ENCODE measurements around the gene OTUD3.
"Not testable (repeated sequence)": the region's sequence is repeated elsewhere in the genome, so short reads cannot be mapped to it uniquely, and the experiment has no call there.

Gene OTUD3

DNA sequence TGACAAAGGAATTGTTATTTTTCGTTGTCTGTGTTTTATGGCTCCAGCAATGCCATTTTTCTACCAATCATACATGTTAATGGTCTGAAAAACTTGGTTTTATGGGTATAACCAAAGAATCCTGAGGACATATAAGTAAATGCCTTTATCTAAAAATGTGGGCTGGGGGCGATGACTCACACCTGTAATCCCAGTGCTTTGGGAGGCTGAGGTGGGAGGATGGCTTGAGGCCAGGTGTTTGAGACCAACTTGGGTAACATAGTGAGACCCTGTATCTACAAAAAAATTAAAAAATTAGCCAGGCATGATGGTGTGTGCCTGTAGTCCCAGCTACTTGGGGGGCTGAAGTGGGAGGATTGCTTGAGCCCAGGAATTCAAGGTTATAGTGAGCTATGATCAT lies 12.7 kb upstream of the OTUD3 start:
- DNase-seq: not testable (repeated sequence)

DNA sequence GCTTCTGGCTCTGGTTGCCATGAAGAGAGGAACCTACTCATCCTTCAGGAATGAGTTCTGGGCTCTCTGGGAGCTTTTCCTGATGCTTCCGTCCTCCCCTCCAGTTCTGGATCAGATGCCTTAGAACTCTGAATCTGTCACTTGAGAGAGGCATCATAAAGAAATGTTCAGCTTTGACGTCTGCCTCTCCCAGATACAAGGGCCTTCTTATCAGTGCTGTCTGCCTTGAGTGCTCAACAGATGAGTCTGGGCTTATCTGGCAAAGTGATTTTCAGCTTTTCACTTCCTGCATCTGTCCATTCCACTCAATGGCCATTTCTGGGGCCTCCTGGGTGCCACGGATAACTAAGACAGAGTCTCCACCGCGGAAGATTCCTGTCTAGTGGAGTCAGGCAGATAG lies 12.3 kb upstream of the OTUD3 start:
- no peak for DNase-seq

DNA sequence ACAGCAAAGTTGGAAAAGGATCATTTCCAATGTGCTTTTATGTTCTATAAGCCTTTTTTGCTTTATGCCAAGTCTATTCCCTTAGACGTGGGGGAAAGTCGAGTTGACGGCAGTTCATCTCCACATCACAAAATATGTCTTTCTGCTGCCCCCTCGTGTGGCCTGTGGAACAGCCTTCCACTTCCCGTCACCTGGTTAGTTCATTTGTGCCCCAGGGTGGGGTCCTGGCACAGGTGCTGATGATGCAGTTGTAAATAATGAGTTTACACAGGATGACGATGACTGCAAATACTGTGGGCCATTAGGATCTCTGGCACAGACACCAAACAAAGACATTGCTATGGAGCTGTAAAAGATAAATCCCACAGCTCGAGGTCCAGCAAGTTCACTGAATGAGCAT lies 10.0 kb upstream of the OTUD3 start:
- DNase-seq: no peak

DNA sequence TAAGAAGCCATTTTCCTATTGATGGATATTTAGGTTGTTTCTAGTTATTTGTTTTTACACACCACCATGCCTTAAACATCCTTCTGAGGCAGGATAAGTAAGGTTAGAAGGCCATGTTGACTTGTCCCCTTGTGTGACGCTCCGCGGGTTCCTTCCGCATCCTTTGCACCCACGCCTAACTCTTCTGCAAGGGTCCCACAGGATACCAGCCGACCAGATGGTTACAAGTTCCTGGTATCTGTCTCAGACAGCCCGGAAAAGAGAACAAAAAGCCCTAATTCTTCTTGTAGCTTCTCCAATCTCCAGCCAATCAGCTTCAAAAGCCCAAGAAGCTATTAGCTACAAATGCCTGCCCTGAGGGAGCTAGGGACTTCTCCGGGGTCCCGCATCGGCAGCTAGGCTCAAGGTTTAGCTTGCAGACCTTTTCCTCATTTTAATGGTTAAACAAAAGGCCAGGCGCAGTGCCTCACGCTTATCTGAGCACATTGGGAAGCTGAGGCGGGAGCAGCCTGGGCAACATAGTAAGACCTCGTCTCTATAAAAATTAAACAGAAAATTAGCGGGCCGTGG lies 4.9 kb upstream of the OTUD3 start:
- no peak for DNase-seq

DNA sequence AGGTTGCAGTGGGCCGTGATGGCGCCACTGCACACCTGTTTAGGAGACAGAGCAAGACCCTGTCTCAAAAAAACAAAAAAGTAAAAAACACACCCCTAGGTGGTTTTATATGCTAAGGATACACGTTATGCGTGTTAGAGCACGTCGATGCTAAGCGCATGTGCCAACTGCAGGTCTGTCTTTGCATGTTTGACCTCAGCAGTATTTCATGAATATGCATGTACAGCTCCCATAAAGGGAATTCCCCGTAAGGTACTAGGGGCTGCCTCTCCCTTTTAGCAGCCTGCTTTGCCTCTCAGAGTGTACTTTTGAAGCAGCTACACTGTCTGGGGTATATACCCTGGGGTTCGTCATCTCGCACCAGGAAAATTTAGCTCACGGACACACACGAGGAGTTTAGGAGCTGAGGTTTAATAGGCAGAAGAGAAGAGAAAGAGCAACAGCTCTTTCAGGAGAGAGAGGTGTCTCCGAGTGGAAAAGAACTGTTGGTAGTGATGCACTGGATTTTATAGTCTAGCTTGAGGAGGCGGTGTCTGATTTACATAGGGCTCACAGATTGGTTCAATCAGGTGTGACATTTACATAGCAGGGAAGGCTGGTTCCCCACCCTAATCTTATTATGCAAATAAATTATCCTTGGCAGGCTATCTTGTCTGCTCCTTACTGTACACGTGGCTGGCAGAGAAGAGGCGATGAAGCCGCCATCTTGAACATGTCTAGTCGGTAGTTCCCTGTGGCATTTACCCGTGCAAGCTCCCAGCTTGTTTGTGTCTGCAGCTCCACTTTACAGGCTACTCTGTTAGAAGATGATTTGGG lies 4.2 kb upstream of the OTUD3 start:
- no peak for DNase-seq

DNA sequence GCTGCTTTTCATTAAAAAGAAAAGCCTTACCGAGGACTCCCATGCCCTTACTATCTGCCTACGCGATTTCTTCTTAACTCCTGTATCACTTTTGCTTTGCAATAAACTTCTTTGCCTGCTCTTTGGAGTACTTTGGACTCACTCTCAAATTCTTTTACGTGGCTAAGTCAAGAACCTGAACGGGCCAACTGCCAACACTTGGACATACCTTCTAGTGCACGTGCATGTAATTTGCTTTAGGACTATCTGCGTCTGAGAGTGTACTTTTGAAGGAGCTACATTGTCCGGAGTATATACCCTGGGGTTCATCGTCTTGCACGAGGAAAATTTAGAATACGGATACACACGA lies 3.6 kb upstream of the OTUD3 start:
- no peak for DNase-seq

DNA sequence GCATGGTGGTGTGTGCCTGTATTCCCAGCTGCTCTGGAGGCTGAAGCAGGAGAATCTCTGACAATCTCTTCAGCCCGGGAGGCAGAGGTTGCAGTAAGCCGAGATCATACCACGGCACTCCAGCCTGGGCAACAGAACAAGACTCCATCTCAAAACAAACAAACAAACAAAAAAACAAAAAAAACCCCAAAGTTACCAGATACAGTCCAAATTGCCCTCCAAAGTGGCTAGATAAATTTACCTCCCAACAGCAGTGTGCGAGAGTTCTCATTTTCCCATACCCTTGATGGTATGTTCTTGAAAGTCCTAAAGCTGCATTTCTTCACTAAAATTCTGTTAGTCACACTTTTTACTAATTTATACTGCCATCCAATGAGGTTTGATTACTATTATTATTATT lies 3.0 kb upstream of the OTUD3 start:
- no peak for DNase-seq

DNA sequence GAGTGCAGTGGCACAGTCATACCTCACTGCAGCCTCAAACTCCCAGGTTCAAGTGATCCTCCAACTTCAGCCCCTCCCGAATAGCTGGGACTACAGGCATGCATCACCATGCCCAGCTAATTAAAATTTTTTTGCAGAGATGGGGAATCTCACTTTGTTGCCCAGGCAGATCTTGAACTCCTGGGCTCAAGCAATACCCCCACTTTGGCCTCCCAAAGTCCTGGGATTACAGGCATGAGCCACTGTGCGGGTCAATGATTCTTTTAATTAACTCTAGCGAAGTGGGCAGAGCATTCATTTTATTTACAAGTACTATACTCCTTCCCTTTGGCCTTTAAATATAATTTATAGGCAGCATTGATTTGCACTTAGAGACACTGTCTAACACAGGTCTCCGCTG lies 2.5 kb upstream of the OTUD3 start:
- DNase-seq: no peak

DNA sequence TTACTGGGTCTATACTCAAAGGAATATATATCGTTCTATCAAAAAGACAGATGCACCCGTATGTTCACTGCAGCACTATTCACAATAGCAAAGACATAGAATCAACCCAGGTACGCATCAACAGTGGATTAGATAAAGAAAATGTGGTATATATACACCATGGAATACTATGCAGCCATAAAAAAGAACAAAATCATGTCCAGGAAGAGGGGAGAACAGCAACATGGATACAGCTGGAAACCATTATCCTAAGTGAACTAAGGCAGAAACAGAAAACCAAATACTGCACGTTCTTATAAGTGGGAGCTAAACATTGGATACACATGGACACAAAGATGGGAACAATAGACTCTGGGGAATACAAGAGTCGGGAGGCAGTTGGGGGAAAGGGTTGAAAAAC lies 1.4 kb upstream of the OTUD3 start:
- not testable (repeated sequence) for DNase-seq

DNA sequence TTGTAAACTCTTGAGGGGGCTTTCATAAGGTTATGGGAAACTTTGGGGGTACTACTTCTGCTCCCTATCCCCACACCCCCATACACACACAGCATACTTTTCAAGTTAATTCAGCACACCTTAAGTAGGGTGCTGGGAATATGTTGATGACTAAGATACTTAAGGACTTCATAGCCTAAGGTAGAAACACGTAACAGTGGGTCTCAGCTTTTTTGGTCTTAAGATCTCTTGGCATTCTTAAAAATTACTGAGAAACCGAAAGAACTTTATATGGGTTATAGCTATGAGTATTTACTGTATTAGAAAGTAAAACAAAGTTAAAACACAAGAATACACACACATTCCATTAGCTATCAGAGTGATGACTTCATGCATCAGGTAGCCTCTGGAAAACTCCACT lies 2.1 kb downstream of the OTUD3 start:
- DNase-seq: no peak

DNA sequence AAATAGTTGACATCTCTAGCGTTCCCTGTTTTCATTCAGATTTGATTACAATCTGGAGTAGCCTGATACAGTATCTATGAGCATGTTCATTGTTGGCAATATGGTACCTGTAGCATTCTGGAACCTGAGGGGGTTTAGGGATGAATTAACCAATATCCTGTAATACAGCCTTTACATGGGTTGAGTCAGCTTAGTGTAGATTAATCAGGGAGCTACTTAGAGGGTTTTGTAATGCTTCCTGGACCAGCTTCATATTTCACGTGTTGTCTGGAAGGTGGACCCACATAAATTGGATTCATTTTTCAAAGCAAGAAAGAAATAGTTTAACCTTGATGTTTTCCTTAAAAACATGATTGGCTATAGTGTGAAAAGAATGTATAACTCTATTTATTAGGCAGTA lies 3.6 kb downstream of the OTUD3 start:
- no peak for DNase-seq

DNA sequence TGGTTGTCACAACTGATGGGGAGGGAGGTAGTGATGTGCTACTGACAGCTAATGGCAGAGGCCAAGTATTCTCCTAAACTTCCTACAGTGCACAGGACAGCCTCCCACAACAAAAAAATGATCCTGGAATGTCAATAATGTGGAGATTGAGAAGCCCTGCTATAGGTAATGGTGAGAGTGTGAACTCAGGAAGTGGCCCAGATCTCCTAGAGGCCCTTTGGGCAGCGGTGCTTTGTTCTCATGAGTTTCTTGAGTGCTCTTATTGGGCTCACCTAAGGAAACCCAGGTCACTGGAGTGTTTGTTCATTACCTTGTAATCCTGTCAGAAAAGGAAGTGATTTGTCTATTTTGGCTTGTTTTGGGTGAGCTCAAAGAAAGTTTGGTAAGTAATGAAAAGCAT lies 5.9 kb downstream of the OTUD3 start:
- no peak for DNase-seq

DNA sequence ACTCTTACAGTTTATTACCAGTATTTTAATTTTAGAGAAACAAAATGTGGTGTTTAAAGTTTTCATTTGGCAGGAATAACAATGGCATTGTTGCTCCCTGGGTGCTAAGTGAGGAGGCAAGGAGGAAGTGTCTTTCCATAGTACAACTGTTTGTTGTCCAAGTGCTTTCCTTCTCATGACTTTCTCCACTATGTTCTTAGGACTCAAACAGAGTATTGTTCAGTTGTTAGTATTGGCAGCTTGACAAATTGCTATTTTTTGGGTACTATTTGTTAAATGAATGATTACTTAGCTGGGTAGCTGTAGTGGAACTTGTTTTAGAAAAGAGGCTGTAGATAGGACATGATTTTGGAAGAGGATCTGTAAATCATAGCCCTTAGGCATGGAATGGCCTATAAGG lies 7.5 kb downstream of the OTUD3 start:
- no peak for DNase-seq

DNA sequence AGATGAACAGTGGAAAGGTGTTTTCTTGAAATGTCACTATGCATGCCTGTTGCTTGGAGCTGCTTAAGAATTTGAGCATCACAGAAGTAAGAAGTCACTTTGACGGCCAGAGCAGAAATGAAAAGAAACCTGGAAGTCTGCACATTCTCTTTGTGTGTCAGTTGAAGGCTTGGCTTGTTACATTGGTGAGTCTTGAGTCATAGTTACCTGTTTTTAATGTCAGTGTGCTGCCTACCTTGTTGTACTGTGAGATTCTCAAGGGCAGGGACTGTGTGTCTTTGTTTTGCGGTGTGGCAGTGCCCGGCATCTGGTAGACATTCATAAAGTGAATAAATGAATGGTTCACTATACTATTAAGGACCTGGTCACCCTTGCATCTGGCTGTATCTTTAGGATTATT lies 9.9 kb downstream of the OTUD3 start:
- DNase-seq: no peak

DNA sequence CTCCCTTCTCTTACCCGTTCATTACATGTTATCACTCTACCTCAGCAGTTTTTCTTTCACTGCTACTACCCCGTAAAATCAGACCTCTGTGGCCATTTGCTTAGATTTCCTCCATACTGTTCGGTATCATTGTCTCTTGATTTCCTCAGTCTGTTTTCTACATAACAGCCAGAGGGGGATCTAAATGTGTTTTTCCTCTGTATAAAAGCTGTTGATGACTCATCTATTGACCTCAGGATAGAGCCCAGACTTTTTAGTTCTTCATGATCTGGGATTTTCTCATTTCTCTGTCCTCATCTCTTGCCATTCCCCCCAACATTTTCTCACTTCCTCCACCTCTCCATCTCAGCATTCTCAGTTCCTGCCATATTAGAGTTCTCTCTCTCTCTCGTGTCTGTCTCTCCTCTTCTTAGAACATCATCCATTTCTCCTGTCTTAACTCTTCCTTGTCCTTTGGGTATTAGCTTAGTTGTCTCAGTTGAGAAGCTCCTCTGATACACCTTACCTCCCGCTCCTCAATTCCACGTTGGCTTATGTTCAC lies 10.5 kb downstream of the OTUD3 start:
- DNase-seq: no peak

DNA sequence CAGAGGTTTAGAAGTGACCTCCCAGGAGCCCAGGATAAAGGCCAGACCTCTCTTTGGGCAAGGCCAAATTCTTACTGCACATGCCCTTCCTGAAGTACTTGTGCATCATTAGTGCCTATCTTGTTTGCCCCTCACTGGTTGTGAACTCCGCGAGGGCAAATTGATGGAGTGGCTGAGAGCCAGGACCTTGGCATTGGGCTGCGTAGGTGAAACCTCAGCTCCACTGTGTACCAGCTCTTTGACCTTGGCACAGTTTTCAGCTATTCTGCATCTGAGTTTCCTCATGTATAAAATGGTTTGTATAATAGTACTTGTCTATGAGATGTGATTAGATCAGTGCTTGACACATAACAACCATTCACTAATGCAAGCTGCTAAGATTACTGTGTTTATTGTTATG lies 11.5 kb downstream of the OTUD3 start:
- no peak for DNase-seq

DNA sequence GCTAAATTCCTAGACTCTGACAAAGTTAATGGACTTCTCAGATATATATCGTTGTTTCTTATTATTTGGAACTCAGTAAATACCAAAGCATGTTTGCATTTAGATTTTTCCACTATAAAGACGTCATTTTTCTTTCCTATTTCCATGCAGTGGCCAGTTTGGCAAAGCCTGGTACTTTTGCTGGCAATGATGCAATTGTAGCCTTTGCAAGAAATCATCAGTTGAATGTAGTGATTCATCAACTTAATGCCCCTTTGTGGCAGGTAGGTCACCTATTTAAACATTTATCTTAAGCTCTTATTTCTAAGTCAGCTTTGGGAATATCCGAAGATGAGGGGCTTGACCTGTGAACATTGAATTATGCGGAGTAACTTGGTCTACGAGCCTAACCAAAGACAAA lies 12.0 kb downstream of the OTUD3 start:
- DNase-seq: no peak

DNA sequence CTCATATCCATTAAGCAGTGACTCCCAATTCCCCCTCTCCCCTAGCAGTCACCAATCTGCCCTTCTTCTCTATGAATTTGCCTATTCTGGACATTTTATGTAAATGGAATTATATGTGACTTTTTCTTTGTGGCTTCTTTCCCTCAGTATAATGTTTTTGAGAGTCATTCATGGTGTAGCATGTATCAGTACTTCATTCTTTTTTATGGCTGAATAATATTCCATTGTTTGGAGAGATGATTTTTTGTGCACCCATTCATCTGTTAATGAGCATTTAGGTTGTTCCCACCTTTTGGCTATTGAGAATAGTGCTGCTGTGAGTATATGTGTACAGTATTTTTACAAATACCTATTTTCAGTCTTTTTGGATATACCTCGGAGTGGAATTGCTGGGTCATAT lies 19.5 kb downstream of the OTUD3 start:
- DNase-seq: no peak

DNA sequence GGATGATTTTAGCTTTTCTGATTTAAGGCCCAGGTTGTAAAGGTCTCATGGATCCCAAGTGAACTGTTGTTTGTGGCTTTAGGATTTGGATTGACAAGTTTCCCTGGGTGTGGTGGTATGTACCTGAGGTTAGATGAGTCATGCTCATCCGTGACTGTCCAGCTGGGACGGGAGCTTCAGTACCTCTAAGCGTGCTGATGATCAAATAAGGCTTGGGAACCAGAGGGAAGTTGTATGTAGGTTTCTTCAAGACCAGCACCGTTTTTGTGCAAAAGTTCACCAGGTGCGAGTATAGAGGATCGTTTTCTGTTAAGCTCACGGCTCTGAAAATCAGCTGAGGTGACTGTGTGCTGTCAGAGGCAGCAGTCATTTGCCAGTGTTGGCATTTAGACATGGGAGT lies 21.4 kb downstream of the OTUD3 start:
- DNase-seq: no peak

DNA sequence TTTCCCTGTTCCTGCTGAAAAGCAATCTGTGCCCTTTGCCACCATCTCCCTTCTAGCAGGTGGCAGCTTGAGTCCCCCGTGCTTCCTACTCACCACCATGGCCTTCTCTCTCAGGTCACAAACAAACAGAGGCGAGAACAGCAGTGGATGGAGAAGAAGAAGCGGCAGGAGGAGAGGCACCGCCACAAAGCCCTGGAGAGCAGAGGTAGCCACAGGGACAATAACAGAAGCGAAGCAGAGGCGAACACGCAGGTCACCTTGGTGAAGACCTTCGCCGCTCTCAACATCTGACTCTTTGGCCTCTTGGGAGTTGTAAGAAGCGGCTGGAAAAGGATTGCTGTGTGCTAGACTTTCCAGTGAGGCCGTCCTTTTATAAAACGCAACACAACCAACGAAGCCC lies 25.3 kb downstream of the OTUD3 start:
- DNase-seq: no peak

DNA sequence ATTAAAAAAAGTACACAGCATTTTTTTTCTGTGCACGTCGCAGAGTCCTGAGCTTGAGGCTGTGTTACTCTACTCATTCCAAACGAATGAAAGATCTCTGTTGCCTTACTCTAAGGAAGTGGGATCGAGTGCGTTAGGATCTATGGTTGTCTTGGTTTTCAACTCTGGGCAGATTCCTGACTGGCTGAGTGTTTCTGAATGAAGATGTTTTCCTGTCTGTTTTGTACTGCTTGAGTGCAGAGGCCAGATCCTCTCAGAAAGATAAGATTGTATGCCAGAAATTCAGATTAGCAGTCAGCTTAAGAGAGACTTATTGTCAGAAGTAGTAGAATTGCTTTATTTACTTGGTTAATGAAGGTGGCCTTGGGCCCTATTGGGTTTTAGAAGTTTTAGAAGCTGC lies 27.2 kb downstream of the OTUD3 start:
- no peak for DNase-seq

DNA sequence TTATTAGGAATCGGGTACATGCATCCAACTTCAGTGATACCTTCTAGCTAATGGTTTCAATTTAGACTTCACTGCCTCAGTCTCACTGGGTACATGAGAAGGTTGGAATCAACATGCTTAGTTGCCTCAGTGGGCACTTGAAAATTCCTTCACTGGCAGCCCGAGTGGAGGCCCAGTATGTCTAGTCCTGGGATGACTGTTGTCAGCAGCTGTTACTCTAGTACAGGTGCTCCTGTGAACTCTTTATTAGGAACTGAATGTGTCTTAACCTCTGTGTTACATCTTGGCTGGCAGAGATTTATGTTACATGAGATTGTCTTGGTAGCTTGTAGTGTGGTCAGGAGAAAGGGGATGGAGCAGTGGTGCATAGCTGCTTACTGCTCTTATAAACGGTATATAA lies 27.8 kb downstream of the OTUD3 start:
- no peak for DNase-seq

DNA sequence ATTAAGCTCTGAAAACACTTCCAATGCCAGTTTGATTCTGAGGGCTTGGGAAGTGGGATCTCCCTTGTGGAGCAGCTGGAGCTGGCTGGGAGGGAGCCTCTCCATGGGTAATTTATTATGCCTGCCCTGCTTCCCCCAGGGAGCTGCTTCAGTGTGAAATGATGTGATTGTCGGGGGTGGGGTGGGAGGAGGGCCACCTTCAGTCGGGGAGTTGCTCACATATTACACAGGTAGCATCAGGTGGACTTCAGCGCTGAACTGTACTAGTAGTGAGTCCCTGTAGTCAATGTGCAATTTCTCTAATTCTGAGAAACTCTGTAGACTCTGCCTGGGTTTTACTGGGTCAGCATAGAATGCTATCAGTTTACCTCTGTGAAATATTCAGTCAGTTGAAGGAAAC lies 28.5 kb downstream of the OTUD3 start:
- DNase-seq: no peak

DNA sequence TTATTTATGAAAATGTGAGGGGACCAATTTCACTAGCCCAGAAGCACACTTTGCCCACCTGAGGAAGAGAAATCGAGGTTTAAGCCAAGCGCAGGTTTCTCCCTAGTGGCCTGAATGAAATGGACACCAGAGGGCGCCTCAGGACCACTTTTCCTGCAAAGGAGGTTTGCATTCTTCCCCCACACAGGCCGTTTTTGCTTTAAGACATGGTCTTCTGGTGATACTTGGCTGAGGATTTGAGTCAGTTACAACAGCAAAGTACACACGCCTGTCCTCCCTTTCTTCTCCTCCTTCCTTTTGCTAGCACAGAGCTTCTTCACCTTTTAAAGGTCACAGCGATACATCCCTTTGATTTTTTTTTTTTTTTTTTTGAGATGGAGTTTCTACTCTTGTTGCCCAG lies 35.9 kb downstream of the OTUD3 start:
- peak; percentile 82 to 83 for DNase-seq

DNA sequence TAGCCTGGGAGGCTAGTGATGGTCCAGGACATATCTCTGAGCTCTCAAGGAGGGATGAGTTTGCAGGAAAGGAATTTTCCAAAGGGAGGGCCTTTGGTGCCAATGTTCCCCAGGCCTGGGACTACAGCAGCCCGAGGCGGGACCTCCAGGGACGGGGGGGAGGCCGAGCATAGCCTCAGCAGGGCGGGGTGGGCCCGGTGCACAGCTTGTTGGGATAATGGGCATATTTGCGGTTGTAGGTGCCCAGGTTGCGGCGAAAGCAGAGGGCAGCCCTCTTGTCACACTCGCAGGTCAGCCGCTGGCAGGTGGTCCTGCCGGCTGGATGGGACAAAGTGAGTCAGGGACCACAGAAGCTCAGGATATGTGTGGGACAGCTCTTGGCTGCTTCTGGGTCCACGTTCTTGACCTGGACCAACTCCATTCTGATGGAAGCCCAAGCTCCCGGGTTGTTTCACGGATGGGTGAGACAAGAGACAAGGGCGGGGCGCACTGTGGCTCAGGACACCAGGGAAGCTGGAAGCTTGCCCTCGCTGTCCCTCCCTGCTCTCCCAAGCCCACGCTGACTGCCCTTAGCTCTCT lies 38.0 kb downstream of the OTUD3 start:
- no peak for DNase-seq

Data from activated CD4-positive, alpha-beta T cell treated with anti-CD3 and anti-CD28 coated beads, Interleukin-2, amount 50 U/mL, for 4 hours (primary cell).